ENCODE data around the gene ISM2. TPM values are rescaled to one million over a fixed set of nuclear protein-coding genes. Genes with fewer than 3 reads are reported as not detected.

Gene ISM2
- total and polyA plus RNA-seq, 2 of the 13 experiments (the other 11 are each of a cell fraction or from before 2014, with no cell fraction given): 1.8 to 40.7 TPM

GRCh38 chr14:77544571-77544970 is 46.0 kb upstream of the ISM2 start:
- H3K79me2 ChIP-seq (ENCODE audit: insufficient read depth, low read length): no peaks in the 10 kb centered on the region
- no peak for TF ChIP-seq ZNF280D (CRISPR knock-in tag; IDR thresholded peaks at IDR 0.05)
- TF ChIP-seq SOX6 (IDR thresholded peaks at IDR 0.05): no peak
- no peak for TF ChIP-seq SOX6 (CRISPR knock-in tag; IDR thresholded peaks at IDR 0.05)
- TF ChIP-seq ZNF780A (CRISPR knock-in tag; IDR thresholded peaks at IDR 0.05): no peak
- no peak for TF ChIP-seq ZNF225 (CRISPR knock-in tag; IDR thresholded peaks at IDR 0.05)
- no peak for TF ChIP-seq SMAD9 (CRISPR knock-in tag; IDR thresholded peaks at IDR 0.05)
- TF ChIP-seq REPIN1 (CRISPR knock-in tag; IDR thresholded peaks at IDR 0.05; ENCODE audit: borderline replicate concordance, low read depth): no peak
- no peak for TF ChIP-seq MBD4 (IDR thresholded peaks at IDR 0.05; ENCODE audit: borderline replicate concordance, low read length)
- TF ChIP-seq TBL1XR1 (IDR thresholded peaks at IDR 0.05; ENCODE audit: borderline replicate concordance, low read length, partially characterized antibody): no peak
- no peak for TF ChIP-seq ATF3 (CRISPR knock-in tag; IDR thresholded peaks at IDR 0.05)
- no peak for TF ChIP-seq HOXA7 (CRISPR knock-in tag; IDR thresholded peaks at IDR 0.05)
- TF ChIP-seq ZNF446 (CRISPR knock-in tag; IDR thresholded peaks at IDR 0.05): no peak
- no peak for TF ChIP-seq SALL2 (CRISPR knock-in tag; IDR thresholded peaks at IDR 0.05)
- TF ChIP-seq SIN3B (IDR thresholded peaks at IDR 0.05; ENCODE audit: low read length): no peak
- H3K36me3 ChIP-seq (replicated peaks in 1 of 2; ENCODE audit: control insufficient read depth in 1 of 2, insufficient read depth in 2 of 2, low read length in 2 of 2): peaks cover 8 to 11% of the 10 kb centered on the region in 2 experiments; a peak in 3 of 5 replicates
- H4K20me1 ChIP-seq (ENCODE audit: insufficient read depth, low read length): no peaks in the 10 kb centered on the region
- in situ Hi-C loops (cut with HindIII; ENCODE audit: extremely low pct_ligation_motif_present, low pct_unique_long_range_greater_than_20kb) (loop anchor here (10.0 kb wide), 1 partner anchor 240 kb away; no protein-coding TSS in a partner anchor), intact Hi-C loops (cut with micrococcal nuclease; ENCODE audit: unreplicated experiment) (no loop called here)
- FAIRE-seq (no peak), DNase-seq (ENCODE audit: low spot score) (no peak), ATAC-seq (no peak)
- no peaks in the 10 kb centered on the region for H3K9me3 ChIP-seq (ENCODE audit: low read length)
- WGBS (ENCODE audit: low lambda C conversion rate): 97% methylated on average over 2 of the region's 2 CpGs
- no TSS peak for BruUV-seq (replicated peaks)
- POLR2A ChIA-PET: no interaction called here
- H3K27me3 ChIP-seq (ENCODE audit: control insufficient read depth in 1 of 2, insufficient read depth in 2 of 2, low read length in 2 of 2): no peaks in the 10 kb centered on the region
- H2AFZ ChIP-seq (ENCODE audit: low read length): no peak overlapping the region
- H3K9ac ChIP-seq (ENCODE audit: insufficient read depth, low read depth, low read length): no peak overlapping the region
- H3K4me3 ChIP-seq (replicated peaks in 1 of 3; ENCODE audit: insufficient read depth in 1 of 3, low read depth in 2 of 3, low read length in 3 of 3): no peak overlapping the region
- peaks cover 14% of the 10 kb centered on the region for H3K4me1 ChIP-seq (ENCODE audit: insufficient read depth, low read length)
- no peak overlapping the region for H3K4me2 ChIP-seq (ENCODE audit: low read depth, low read length)
- H3K27ac ChIP-seq (ENCODE audit: extremely low read length, insufficient read depth, low read length): no peak overlapping the region
- CTCF ChIA-PET (ENCODE audit: low intra/inter-chr PET ratio, low total read pairs): no interaction called here

Measured in HepG2 (cell line).